GM19193 (cell line): ENCODE data around the gene CDC37.
A peak's percentile ranks its signal among the peaks of the same experiment; 100 is the strongest.

ENCODE experiments used
- POLR2A ChIP-seq: IDR thresholded peaks from 4 replicates; pipeline ENCODE4 v1.6.1; 2011; ENCODE audit not compliant: insufficient read depth, insufficient read length; ENCODE audit errors: extremely low read depth

The CDC37 gene

DNA sequence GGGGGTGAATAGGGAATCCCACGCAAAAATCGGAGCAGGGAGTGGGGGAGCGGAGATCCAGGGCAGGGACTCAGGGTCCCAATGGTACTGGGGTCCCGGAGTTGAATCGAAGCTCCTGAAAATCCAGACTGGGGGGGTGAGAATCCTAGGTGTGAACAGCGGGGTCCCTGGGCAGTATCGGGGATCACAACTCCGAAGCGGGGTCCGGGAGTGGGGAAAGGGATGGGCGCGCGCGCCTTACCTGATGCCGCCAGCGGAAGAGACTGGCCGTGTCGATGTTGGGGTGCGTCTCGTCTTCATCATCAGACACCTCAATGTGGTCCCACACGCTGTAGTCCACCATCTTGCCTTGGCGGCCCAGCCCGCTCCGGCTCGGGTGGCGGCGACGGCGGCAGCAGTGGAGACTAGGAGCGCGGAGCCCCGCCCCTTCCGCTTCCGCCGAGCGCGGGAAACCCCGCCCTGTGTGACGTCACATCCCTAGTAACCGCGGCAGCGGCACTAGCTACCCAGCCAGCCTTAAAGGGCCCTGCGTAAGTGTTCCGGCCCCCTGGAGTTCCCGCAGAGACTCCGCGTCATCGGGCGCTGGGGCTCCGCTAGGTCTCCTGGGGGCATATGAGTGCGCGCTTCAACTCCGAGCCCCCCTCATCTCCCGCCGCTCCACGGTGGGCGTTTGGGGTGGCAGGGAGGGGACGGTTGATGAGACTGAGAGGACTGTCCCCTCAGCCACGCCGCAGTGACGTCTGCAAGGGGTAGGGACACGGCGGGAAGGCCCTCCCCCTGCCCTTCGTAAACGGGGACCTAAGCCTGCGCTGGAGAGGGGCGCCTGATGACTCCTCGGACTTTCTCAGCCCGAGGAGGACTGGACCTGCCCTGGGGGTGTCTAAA is at the start of gene CDC37:
TSS of gene CDC37 (minus strand) at position 406 of the 885 bp plus-strand sequence. CDS start at position 343, 63 bp downstream.
- TF ChIP-seq POLR2A, result peak; percentile 96

DNA sequence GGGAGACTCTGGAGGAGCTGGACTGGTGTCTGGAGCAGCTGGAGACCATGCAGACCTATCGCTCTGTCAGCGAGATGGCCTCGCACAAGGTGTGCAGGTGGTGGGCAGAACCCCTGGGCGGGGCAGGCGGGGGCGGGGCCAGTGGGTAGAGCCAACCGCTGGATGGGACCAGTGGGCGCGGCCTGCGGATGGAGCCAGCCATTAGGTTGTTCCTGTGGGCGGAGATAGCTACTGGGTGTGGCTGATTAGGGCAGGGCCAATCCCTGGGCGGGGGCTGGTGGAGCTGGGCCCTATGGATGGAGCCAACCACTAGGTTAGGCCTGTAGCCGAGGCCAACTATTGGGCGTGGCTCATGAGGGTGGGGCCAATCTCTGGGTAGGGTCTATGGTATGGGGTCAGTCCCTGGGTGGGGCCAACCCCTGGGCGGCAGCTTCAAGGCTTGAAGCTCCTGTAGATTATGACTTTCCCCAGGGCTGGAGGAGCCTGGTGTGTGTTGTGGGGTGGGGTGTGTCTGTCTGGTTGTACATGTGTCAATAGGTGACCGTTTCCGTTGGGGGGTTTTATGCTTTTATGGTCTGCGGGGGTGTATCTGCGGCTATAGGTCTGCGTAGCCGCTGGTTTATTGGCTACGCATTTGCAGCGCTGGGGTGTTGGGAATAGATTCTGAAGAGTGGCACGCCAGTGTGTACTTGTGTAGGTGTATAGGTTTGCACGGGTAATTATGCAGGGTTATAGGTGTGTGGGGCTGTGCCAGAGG is 47.7 kb upstream of the CDC37 start:
- TF ChIP-seq POLR2A, result no peak

DNA sequence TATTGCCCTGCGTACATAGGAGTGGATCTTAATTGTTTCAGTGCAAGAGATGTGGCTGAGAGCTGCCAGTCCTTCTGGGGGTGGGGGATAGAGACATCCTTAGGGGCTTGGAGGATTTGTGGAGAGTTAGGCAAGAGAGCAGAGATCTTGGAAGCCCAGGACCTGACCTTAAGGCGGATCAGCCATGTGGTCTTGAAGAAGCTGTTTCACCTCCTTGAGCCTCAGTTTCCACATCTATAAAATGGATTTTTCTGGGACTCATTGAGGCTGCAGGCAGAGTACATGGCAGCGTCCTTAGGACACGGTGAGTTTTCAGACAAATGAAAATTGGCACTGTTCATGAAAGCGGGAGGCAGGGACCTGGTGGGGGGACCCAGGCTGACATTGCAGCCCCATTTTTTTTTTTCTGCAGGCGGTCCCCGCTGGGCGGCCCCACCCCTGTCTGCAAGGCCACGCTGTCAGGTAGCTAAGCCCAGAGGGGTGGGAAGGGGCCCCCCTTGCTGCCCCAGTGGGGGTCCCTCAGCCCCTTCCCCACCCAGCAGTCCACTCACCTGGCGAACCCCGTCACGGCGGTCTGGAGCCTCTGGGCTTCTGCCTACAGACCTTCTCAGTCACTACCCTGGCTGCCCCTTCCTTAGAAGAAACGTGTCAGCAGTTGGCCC is 47.0 kb upstream of the CDC37 start:
- TF ChIP-seq POLR2A, result no peak

DNA sequence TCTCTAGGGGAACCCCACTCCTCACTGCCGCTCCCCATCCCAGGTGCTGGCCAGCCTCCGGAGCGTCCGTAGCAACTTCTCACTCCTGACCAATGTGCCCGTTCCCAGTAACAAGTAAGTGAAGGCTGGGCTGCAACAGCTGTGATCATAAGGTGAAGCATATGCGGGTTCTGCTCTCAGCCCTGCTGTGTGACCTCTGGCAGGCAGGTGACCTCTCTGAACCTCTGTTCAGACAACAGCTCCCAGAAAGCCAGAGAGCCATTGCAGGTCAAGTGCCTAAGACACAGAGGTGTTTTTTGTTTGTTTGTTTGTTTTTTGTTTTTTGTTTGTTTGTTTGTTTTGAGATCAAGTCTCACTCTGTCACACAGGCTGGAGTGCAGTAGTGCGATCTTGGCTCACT is 45.7 kb upstream of the CDC37 start:
- TF ChIP-seq POLR2A, result no peak

DNA sequence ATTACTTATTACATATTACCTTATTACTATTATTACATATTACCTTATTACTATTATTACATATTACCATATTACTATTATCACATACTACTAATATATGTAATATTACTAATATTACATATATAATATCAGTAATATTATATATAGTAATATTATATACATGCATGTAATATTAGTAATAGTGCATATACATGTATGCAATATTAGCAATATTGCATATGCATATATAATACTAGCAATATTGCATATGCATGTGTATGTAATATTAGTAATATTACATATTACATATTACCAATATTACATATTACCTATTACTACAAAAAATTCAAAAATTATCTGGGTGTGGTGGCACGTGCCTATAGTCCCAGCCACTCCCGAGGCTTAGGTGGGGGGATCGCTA is 39.4 kb upstream of the CDC37 start:
- no peak for TF ChIP-seq POLR2A

DNA sequence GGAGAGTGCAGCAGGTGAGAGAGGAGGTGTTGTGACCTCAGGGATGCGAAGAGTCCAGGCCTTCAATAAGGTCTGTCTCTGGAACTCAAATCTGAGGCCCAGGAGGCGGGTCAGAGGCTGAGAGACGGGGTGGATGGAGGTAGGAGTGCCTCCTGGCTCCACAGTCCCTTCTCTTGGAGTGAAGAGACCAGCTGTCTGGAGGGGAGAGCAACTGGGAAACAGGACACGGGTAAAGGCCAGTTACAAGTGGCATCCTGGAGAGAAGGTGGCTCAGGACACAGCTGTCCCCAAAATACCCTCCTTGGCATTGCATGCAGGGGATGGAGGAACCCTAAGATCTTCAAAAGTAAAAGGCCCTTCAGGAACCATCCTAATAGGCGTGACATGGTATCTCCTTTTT is 36.2 kb upstream of the CDC37 start:
- TF ChIP-seq POLR2A, result no peak

DNA sequence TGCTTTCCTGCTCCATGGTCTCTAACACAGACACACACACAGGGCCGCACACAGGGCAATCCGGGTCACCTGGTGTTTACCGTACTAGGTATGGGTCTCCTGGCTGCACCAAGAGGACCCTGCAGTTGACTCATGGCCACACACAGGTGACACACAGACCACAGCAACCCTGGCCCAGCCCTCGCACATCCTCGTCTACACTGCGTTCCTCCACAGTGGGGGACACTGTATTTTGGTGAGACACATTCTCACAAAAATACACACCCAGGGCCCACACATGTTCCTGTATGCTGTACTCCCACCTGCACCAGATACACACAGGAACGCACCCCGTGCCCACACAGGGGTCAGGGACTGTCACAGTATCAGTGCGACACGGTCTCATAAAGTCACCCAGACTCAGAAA is 29.8 kb upstream of the CDC37 start:
- TF ChIP-seq POLR2A, result no peak

DNA sequence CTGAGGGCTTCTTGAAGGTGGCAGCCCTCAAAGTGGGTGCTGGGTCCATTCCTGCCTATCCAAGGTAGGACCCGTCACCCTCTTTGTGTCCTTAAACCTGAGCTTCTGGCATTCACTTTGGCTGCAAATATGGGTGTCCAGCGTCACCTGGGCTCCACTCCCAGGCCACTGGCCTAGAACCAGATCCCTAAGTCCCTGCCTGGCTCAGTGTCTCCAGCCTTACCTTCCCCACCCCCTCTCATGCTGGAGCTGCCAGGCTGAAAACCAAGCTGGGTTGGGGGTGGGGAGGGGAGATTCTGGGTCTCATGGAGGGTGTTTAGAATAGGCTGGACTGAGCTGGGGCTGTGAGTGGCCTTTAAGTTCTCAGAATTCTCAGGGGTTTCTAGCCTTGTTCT is 29.4 kb upstream of the CDC37 start:
- TF ChIP-seq POLR2A, result no peak

DNA sequence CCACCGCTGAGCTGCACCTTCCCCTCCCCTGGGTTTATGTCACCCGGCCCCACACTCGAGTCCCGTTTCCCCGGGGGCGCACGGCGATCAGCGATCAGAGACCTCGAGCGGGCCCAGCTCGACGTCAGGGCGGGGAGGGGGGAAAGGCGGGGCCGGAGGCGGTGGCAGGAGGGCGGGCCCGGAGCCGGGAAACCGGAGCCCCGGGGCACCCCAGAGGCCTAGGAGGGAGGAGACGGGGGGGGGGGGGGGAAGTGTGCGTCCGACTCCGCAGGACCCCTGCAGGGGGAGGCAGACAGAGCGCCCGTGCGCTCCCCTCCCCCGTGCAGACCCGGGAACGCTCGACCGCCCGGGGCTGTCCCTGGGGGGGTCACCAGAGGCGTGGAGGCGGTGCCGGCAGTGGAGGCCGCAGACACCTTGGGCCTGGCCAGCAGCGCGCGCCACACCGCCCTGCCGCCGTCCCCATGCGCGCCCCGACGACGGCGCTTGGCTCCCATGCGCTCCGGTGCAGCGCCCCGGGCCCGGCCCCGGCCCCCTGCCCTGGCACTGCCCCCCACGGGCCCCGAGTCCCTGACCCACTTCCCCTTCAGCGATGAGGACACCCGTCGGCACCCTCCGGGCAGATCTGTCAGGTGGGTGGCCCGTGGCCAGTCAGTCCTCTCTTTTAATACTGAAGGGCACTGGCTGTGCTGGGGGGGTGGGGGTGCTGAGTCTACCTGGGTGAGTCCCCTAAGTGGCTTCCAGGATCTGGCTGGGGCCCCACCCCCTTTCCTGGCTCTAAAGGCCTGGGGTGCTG is 28.8 kb upstream of the CDC37 start:
- TF ChIP-seq POLR2A, result no peak

DNA sequence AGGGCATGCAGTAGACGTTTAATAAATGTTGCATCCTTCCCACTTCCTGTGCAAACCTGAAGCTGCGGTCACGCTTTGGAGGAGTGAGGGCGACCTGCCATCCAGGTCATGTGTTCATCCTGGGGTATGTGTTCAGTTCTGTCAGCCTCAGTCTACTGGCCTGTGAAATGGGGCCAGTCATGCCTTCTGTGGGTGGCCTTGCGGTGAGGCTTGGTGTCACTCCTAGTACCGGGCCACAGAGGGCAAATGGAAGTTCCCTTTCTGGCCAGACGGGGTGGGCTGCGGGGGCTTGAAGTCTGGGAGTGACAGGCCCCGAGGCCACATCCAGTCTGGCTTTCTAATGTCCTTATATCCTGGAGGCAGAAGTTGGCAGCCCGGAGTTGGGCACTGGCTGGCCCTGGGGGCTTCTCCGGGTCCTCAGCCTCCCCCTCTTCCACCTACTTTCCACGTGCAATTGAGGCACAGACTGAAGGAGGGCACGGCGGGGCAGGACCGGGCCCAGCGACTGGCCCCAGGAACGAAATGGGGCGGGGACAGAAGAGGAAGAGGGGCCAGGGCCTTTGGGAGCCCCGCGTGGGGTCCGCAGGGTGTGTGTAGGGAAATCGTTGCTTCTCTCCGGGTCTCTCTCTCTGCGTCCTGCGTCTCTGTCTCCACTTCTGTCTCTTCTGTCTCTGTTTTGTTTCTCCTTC is 28.1 kb upstream of the CDC37 start:
- no peak for TF ChIP-seq POLR2A

DNA sequence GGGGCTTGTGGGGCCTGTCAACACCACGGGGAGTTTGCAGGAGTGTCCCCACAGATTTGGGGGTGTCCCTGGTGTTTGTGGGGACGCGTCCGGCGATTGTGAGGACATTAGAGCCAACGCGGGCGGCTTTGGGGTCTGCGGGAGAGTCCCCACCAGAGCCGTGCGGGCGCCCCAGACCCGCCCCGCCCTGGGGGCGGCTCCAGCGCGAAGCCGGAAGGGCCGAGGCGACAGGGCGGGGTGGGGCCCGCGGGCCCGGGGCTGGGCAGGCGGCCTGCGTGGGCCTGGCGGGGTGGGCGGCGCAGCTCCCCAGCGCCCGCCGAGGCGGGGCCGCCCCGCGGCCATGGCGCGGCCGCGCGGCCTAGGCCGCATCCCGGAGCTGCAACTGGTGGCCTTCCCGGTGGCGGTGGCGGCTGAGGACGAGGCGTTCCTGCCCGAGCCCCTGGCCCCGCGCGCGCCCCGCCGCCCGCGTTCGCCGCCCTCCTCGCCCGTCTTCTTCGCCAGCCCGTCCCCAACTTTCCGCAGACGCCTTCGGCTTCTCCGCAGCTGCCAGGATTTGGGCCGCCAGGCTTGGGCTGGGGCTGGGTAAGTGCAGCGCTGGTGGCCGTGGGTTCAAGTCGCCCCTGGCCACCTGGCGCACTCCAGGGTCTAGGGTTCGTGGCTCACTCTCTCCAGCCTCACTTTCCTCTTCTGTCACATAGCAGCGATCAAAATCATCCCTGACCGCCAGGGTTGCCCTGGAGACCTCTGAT is 27.3 kb upstream of the CDC37 start:
- peak; percentile 44 for TF ChIP-seq POLR2A

DNA sequence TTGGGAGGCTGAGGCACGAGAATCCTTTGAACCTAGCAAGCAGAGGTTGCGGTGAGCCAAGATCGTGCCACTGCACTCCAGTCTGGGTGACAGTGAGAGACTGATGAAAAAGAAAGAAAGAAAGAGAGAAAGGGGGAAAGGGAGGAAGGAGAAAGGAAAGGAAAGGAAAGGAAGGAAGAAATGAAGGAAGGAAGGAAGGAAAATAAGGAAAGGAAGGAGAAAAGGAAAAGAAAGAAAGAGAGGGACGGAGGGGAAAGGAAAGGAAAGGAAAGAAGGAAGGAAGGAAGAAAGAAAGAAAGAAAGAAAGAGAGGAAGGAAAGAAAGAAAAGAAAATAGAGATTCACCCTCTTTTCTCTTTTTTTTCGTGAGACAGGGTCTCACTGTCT is 25.6 kb upstream of the CDC37 start:
- no peak for TF ChIP-seq POLR2A

DNA sequence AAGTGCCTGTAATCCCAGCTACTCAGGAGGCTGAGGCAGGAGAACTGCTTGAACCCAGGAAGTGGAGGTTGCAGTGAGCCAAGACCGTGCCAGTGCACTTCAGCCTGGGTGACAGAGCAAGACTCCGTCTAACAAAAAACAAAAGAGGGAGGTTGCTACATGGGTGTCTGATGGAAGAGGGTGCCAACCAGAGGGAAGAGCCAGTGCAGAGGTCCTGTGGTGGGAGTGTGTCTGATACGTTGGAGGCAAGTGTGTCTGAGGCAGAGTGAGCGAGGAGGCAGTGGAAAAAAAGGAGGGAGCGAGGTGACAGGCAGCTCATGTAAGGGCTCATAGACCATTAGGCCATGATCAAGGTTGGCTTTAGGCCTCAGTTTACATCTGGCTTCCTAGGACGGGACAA is 23.8 kb upstream of the CDC37 start:
- no peak for TF ChIP-seq POLR2A
